Ishikawa (cell line): ENCODE measurements around the gene RBBP6.

ENCODE experiments used
- EP300 ChIP-seq: IDR thresholded peaks from 2 replicates; pipeline ENCODE4 v1.6.1; 2012; ENCODE audit warnings: borderline replicate concordance
- REST ChIP-seq: IDR thresholded peaks from 2 replicates; pipeline ENCODE4 v1.6.1; 2012; ENCODE audit warnings: low read depth, mild to moderate bottlenecking
- TAF1 ChIP-seq: IDR thresholded peaks from 2 replicates; pipeline ENCODE4 v1.6.1; 2012; ENCODE audit warnings: low read depth, mild to moderate bottlenecking
- TCF12 ChIP-seq: IDR thresholded peaks from 2 replicates; pipeline ENCODE4 v1.6.1; 2012; ENCODE audit warnings: low read depth
- TEAD4 ChIP-seq: IDR thresholded peaks from 2 replicates; pipeline ENCODE4 v1.6.1; 2012

- TF ChIP-seq REST (no peak), TAF1 (no peak), TCF12 (no peak), EP300 (no peak), TEAD4 (no peak)
These were observed 37.8 kb downstream of the RBBP6 start for GRCh38 chr16:24577167-24577566.
